NCI-H2029 (cell line): Measurements from ENCODE around the gene TMEM145.
"Not testable (repeated sequence)": the region's sequence is repeated elsewhere in the genome, so short reads cannot be mapped to it uniquely, and the experiment has no call there.

Source experiments
- DNase-seq: peaks from one replicate; lab custom pipeline; 2025; lab: John Stamatoyannopoulos, UW

The TMEM145 gene

GRCh38 chr19:42315024-42315423 is 1.9 kb downstream of the TMEM145 start:
- no peak for DNase-seq

DNA sequence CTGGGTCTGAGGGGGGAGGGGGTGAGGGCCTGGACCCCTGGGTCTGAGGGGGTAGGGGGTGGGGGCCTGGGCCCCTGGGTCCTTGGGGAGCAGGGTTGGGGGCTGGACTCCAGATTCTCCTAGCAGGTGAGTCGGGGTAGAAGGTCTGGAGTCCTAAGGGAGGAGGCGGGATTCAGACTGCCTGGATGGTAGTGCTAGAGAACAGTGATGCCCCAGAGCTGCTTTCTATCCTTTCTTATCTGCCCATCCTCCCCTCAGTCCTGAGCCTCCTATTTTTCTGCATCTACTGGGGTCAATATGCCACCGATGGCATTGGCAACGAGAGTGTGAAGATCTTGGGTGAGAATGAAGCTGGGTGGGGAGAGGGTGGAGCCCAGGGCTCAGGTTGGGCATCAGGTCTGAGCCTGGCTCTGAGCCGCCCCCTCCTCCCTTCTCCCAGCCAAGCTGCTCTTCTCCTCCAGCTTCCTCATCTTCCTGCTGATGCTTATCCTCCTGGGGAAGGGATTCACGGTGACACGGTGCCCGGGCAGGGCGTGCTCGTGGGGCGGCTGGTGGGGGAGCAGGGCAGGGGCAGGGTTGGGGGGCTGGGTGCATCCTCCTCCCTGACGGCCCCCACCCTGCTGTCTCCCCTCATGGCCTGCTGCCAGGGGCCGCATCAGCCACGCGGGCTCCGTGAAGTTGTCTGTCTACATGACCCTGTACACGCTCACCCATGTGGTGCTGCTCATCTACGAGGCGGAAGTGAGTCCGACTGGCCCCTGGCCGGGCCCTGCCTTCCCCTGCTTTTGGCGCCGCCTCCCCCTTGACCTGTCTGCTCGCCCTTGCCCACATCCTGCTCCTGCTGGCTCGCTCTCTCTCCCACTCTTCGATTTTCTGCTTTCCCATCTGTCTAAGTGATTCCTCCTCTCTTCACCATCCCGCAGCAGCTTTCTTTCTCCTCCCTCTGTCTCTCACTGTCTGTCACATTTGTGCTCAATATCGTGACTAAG is 3.4 kb downstream of the TMEM145 start:
- no peak for DNase-seq

- no peak for DNase-seq
Observed at GRCh38 chr19:42317535-42317934, 4.4 kb downstream of the TMEM145 start.

- no peak for DNase-seq
Observed at GRCh38 chr19:42322305-42322704, 9.2 kb downstream of the TMEM145 start.

GRCh38 chr19:42323473-42323851 is 10.4 kb downstream of the TMEM145 start:
- no peak for DNase-seq

DNA sequence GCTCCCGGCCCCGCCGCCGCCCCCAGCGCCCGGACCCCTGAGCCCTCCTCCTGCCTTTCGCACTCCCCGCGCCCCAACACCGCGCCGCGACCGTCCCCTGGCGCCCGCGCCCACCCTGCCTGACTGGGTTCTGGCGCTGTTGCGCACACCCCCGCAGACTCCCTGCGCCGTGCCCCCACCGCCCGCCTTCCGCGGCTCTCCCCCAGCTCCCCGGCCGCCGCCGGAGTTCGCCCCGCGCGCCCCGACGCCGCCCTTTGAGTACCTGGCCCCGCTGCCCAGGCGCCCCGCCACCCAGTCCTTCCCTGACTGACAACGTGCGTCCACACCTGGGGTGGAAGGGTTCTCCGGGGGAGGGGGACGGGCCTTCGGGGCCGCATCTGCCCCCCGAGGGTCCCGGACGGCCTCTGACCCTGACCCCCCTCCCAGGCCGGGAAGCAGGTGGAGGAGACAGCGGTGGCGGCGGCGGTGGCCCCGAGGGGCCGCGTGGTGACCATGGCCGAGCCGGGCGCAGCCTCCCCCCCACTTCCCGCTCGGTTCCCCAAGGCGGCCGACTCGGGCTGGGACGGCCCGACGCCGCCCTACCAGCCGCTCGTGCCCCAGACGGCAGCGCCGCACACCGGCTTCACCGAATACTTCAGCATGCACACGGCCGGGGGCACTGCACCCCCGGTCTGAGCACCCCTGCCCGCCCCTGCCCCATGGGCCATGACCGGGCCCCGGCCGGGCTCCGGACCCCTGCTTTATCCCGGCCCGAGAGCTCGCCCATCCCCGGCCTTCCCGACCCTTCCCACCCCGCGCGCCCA is 10.9 kb downstream of the TMEM145 start:
- DNase-seq, result no peak

DNA sequence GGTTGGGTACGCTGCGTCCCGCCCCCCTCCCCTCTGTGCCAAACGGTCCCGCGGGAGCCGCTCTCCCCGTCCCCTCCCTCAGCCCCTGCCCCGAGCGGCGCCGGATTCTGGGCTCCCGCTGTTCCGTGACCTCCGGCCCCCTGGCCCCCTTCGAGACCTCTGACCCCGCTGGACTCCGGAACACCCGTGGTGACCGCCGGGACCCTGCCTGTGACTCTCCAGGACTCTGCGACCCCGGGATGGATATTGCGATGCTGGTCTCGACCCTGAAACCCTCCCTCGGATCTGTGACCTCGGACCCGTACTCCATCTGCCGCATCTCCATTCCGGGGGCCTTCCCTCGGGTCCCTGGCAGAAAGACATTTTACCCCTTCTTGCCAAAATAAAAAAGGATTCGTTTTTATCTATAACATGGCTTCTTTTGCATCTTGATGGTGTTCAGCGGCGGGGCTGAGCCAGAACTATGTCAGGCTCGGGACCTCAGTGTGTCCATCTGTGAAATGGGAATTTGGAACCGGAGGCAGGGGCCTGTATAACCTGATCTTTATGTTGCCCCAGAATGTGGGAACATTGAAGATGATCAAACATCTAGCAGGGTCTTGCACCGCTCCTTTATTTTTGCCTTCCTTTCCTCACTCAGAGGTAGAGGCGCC is 11.7 kb downstream of the TMEM145 start:
- no peak for DNase-seq

GRCh38 chr19:42325308-42325895 is 12.3 kb downstream of the TMEM145 start, which contains the start of gene MEGF8:
Gene MEGF8 (plus strand): TSS chr19:42325635. CDS start chr19:42326244, 609 bp downstream.
- DNase-seq, result peak; percentile 99

GRCh38 chr19:42325896-42326771 is 13.0 kb downstream of the TMEM145 start:
- no peak for DNase-seq

- no peak for DNase-seq
Observed at GRCh38 chr19:42326969-42327368, 13.9 kb downstream of the TMEM145 start.

- no peak for DNase-seq
Observed at GRCh38 chr19:42327381-42327780, 14.3 kb downstream of the TMEM145 start.

DNA sequence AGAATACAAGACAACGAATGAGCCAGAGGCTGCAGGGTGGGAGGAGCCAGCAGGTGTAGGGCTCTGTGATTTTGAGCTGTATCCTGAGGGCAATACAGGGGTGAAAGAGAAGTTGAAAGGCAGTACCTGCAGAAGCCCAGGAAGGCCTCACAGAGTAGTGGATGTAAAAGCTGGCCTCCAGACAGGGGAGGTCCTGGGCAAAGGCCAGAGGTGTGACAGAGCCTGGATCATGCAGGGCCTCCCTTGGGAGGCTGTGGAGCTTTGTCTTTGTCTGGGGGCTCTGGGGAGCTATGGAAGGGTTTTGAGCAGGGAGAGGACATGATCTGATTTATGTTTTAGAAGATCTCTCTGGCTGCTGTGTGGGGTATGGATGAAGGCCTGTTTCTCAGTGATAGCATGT is 15.0 kb downstream of the TMEM145 start:
- DNase-seq, result no peak

- DNase-seq, result no peak
Observed at GRCh38 chr19:42328854-42329253, 15.7 kb downstream of the TMEM145 start.

DNA sequence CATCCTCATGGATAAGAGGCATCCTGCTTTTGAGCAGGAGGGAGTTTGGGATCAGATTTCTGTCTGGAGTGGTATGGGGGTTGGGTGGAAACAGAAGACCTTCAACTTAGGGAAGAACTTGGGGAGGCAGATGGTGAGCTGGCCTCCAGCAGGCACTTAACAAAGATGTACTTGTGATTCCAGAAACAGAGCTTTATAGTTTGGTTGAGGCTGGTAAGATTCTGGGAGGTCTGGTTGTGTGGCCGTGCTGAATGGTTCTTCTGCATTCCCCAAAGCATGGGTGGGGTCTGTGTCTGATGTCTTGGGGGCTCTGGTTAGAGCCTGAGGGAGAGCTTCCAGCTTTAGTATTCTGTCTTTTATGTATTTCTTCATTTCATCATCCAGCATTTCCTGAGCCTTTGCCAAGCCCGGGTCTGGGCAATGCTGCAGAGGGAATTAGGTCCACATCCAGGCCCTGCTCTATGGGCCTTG is 17.2 kb downstream of the TMEM145 start:
- DNase-seq, result no peak

- not testable (repeated sequence) for DNase-seq
Observed at GRCh38 chr19:42331333-42331732, 18.2 kb downstream of the TMEM145 start.

- DNase-seq, result no peak
Observed at GRCh38 chr19:42332059-42332458, 18.9 kb downstream of the TMEM145 start.

DNA sequence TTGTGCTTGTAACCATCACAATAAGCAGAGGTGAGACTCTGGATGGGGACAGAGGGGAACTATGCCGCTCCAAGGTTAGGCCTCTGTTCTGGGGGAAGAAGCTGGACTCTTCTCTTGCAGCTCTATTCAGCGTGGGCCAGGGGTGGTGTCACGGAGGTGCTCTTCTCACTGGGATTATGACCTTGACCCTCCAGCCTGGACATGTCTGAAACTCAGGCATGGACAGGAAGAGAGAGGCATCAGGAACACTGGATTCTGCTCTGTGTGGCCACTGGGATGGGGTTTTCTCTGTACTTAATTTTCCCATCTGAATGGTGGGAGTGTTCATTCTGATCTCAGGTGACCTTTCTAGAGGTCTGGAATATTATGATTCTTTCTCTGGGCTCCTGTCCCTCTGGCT is 19.9 kb downstream of the TMEM145 start:
- no peak for DNase-seq

DNA sequence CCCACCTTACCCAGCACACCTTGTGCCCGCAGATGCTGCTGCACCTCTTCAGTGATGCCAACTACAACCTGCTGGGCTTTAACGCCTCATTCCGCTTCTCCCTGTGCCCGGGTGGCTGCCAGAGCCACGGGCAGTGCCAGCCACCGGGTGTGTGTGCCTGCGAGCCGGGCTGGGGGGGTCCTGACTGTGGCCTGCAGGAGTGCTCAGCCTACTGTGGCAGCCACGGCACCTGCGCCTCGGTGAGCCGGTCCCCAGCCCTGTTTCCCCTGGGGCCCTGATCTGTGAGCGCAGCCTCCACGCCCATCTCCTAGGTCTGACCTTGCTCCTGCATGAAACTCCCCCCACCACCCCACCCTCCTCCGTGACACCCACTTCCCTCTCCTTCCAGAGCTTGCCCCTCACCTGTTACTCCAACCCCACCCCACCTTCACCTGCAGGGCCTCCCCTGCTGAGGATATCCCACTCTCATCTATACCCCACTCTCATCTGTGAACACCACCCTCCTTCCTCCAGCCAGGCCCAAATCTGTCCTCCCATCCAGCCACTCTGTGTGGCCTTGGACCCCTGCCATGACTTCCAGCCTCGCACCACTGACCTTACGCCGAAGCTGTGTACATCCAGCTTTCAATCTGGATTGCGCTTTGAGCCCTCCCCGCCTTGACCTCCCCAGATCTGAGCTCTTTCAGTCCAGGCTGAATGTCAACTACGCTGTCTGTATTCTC is 21.0 kb downstream of the TMEM145 start:
- DNase-seq, result no peak

DNA sequence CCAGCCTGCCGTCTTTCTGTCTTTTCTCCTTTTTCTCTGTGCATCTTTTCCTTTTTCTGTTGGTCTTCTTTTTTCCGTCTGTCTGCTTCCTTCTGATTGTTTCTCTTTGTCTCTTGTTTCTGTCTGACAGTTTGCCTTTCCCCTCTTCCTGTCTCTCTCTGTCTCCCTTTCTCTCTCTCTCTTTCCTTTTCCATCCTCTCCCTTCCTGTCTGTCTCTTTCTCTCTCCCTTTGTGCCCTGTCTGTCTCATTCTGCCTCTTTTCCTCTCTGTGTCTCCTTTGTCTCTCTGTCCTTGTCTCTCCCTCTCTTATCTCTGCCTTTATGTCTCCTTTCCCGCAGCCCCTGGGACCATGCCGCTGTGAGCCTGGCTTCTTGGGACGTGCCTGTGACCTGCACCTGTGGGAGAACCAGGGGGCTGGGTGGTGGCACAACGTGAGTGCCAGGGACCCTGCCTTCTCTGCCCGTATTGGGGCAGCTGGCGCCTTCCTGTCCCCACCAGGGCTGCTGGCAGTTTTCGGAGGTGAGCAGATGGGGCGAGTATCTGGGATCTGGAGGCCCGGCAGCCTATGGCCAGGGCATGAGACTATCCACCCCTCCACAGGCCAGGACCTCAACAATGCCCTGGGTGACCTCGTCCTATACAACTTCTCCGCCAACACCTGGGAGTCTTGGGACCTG is 21.7 kb downstream of the TMEM145 start:
- DNase-seq, result no peak
